ENCODE data around the gene LANCL3.
A peak's percentile ranks its signal among the peaks of the same experiment; 100 is the strongest.
"Not testable (repeated sequence)": the region's sequence is repeated elsewhere in the genome, so short reads cannot be mapped to it uniquely, and the experiment has no call there.

LANCL3 gene

GRCh38 chrX:37627602-37628001 is 56.1 kb downstream of the LANCL3 start:
- no peak for DNase-seq

DNA sequence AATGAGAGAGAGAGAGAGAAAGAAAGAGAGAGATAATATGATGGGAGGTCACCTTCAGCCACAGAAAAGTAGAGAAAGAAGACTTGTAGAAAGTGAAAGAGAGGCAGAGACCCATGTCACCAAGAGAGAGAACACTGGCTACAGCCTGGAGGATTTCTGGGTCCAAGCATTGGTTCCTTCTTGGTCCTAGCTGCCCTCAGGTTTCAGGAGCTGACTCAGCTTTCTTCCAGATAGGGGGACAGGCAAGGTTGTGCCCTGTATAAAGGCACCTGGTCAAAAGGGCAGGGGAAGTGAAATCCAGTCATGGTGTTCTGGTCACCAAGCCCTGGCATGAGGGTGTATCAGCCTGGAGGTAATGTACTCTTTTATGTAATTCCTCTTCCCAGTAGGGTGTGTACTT is 66.6 kb downstream of the LANCL3 start:
- no peak for DNase-seq

- DNase-seq: peak; percentile 34 to 35
Measured at GRCh38 chrX:37640142-37640541, 68.7 kb downstream of the LANCL3 start.

- DNase-seq: peak in 1 of 2 experiments; percentile 43
Measured at GRCh38 chrX:37641859-37642258, 70.4 kb downstream of the LANCL3 start.

DNA sequence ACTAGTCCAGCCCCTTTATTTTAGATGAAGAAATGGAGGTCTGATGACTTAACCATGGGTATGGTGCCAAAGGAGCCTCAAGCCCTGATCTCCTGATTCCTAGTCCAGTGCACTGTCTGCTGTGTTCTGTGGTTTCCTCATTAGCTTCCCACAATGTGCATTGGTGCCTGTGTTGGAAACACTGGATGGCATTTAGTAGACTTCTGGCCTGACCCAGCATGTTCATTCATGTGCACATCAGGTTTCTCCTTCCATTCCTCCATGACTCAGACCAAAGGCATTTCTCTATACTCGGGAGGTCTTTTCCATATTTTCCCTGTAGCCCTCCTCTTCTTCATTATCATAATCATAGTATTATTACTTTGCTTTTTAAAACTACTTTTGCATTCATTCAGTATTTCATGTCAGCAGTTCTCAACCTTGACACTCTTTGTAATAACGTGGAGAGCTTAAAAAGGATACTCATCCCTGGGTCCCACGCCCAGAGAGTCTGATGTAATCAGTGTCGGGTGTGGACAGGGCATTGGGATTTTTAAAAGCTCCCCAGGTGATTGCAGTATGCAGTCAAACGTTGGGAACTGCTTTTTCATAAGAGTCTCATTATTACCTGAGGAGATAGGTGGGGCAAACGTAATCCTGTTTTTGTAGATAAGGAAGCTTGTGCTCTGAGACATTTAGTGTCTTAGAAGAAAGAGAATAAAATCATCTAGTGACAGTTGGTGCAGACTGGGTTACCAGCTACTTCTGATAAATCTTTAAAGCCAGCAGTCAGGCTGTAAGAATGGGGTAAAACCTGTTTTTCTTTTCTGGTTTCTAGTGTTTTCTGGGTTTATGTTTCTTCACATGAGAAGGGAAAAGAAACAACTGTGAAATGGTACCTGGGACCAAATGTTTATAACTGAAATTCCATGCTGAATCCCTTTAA is 73.2 kb downstream of the LANCL3 start:
- peak; percentile 43 to 44 for DNase-seq

DNA sequence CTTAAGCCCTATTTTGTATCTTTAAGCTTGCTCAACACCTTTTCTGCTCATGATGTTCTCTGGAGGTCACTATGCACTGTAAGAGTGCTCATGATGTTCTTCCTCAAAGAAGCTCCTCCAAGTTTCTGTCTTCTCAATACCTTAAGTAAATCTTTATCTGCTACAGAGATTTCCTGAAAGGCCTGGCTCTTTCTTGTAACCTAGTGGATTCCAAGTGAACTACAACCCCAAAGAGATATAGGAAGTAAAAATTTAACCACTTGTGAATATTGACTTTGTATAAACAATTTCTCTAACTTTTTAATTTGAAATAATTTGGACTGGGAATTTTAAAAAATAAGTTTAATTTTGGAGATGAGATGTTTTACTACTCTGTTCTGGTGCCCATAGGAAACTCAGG is 74.8 kb downstream of the LANCL3 start:
- peak; percentile 5 to 27 for DNase-seq

DNA sequence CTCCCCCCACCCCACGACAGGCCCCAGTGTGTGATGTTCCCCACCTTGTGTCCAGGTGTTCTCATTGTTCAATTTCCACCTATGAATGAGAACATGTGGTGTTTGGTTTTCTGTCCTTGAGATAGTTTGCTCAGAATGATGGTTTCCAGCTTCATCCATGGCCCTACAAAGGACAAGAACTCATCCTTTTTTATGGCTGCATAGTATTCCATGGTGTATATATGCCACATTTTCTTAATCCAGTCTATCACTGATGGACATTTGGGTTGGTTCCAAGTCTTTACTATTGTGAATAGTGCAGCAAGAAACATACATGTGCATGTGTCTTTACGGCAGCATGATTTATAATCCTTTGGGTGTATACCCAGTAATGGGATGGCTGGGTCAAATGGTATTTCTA is 79.4 kb downstream of the LANCL3 start:
- not testable (repeated sequence) for DNase-seq

- peak in 1 of 2 experiments; percentile 15 for DNase-seq
Measured at GRCh38 chrX:37651921-37652452, 80.5 kb downstream of the LANCL3 start.

DNA sequence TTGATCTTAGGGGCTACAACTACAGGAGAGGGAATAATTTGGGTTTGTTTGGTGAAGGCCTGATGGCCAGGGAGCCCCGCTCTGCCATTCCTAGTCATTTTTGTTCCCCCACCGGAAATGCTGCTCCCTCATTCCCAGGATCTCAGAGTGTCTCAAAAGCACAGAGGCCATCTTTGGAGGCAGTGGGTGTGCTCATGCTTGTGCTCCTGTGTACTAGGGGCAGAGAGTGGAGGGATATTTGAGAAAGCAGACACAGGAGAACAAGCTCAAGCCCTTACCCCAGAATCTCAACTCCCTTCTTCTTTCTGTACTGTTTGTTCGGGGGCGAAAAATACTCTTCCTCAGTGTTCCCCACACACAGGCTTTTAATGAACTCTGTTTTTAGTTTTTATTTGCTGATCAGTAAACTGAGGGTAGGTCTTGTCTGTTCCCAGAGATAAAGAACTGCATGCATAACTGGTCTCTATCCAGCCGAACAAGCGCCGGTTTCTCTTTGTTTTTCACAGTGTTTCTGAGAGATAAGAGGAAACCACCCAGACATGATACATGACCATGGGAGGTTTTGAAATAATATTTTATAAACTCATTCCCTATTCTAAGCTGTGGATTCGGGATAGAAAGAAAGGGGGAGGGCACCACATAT is 81.2 kb downstream of the LANCL3 start:
- DNase-seq: no peak

GRCh38 chrX:37653397-37654085 is 82.1 kb downstream of the LANCL3 start:
- no peak for DNase-seq

- DNase-seq: no peak
Measured at GRCh38 chrX:37658343-37659030, 87.0 kb downstream of the LANCL3 start.

DNA sequence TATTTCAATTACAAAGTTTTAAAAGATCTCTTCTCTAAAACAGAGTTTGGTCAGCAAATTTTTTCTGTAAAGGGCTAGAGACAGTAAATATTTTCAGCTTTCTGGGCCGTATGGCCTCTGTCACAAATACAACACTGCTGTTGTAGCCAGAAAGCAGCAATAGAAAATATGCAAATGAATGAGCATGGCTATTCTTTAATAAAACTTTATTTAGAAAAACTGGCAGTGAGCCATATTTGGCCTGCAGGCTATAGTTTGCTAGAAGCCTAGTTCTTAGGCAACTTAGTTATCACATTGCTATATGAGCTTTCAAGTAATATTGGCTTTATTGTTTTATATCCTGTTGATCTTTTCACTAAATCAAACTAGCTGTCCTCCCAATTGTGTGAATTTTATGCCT is 87.6 kb downstream of the LANCL3 start:
- no peak for DNase-seq

- DNase-seq: peak in 1 of 2 experiments; percentile 15
Measured at GRCh38 chrX:37662181-37662580, 90.7 kb downstream of the LANCL3 start.

- DNase-seq: no peak
Measured at GRCh38 chrX:37666516-37666915, 95.1 kb downstream of the LANCL3 start.

GRCh38 chrX:37667141-37667540 is 95.7 kb downstream of the LANCL3 start:
- DNase-seq: no peak

- no peak for DNase-seq
Measured at GRCh38 chrX:37672563-37672962, 101.1 kb downstream of the LANCL3 start.

DNA sequence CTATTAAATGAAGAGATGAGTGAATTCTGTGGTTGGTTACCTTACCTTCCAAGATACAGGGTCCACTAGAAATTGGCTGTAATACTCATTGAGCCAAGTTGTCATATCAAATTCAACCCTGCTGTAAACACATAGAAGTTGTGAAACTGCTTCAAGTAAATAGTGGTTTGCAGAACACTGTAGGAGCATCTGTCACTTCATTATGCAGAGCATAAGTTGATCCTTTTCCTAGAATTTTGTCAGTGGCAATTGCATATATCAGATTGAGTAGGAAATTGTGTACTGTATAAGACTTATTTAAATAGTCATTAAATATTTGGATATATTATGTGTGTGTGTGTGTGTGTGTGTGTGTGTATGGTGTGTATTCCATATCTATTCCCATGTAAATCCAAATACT is 105.3 kb downstream of the LANCL3 start:
- DNase-seq: no peak

GRCh38 chrX:37677243-37677642 is 105.8 kb downstream of the LANCL3 start:
- DNase-seq: no peak

- no peak for DNase-seq
Measured at GRCh38 chrX:37677765-37678164, 106.3 kb downstream of the LANCL3 start.

DNA sequence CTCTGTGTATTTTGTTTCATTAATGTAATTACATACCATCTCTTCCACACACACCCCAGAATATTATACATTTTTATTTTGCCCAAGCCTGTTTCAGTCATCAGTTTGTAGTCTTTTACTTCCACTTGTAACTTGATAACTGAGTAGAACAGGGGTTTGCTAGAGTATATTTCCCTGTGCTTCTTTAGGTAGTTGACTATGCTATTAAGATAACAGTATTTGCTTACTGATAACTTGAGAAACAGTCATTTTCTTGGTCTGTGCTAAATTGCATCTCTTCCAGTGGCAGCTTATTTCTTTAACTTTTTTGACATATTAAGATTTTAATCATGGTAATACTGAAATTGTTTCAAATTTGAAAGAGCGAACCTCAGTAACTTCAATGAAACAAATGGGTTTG is 107.1 kb downstream of the LANCL3 start:
- DNase-seq: no peak

DNA sequence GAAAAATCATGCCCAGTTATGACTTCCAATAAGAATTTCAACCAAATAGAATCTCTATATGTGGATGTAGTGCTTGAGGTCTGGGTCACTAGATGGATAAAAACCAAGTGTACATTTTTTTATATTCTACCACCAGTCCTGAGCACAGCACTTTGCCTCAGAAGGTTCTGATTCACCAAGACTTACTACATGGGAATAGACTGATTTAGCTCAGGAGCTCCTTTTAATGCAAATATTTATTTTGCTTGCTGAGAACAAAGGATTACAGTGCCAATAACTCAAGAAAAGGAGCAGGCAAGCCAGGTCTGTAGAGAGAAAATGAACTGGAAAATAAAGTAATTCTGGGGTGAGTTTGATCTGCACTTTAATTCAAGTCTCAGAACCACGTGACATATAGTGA is 107.8 kb downstream of the LANCL3 start:
- DNase-seq: peak in 1 of 2 experiments; percentile 14

- DNase-seq: no peak
Measured at GRCh38 chrX:37679888-37680287, 108.4 kb downstream of the LANCL3 start.

GRCh38 chrX:37684426-37684825 is 113.0 kb downstream of the LANCL3 start:
- peak in 1 of 2 experiments; percentile 29 for DNase-seq
